HFF-Myc (cell line): ENCODE results near the gene RMND5B.

Source experiments
- DNase-seq: peaks from one replicate; pipeline ENCODE4 v3.0.0-alpha.2; 2011; ENCODE audit warnings: low read depth; ENCODE audit errors: extremely low read depth
- H3K4me3 ChIP-seq: replicated peaks from 2 replicates; pipeline ENCODE4 v1.5.1; 2011; ENCODE audit warnings: low read depth, mild to moderate bottlenecking, control low read depth, low read length
- CTCF ChIP-seq: IDR thresholded peaks from 2 replicates; pipeline ENCODE4 v1.5.1; 2012; ENCODE audit warnings: mild to moderate bottlenecking, low read depth, low read length, control low read depth; ENCODE audit errors: missing control alignments

The RMND5B gene

GRCh38 chr5:178107756-178108310 lies 23.0 kb upstream of the RMND5B start:
- no peak overlapping the region for H3K4me3 ChIP-seq
- DNase-seq, result no peak
- no peak for TF ChIP-seq CTCF

DNA sequence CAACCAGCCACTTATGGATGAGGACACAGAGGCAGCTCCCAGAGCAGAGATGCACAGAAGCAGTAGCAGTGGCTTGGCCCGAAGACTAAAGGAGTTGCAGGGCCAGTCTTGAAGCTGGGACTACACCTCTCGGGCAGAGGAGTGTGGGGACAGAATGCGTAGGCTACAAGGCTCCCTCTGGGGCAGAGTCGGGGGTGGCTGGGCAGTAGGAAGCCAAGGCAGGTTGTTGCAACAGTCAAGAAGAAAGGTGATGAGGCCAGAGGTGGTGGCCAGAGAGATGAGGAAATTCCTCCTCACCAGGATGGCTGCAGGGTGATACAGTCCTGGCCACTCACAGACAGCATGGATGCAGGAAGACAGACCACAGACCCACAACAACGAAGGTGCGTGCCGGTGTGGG lies 22.4 kb upstream of the RMND5B start:
- no peak for DNase-seq
- TF ChIP-seq CTCF, result no peak
- no peak overlapping the region for H3K4me3 ChIP-seq

DNA sequence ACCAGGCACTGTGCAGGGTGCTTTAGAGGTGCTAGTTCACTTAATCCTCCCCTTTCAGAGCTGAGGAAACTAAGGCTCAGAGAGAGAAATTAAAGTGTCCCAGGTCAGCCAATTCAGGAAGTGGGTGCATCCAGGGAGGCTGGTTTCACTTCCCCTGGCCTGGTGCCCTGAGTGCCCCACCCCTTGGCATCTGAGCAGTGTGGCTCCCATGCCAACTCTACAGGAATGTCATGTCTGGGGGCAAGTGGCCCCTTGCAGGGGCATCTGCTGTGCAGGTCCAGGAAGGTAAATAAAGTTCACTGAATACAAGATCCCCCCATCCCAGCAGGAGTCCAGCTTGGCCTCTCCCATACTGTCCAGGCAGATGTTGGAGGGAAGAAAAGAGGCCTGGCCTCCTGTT lies 21.8 kb upstream of the RMND5B start:
- no peak for DNase-seq
- no peak overlapping the region for H3K4me3 ChIP-seq
- no peak for TF ChIP-seq CTCF

GRCh38 chr5:178110511-178110910 lies 20.3 kb upstream of the RMND5B start:
- no peak overlapping the region for H3K4me3 ChIP-seq
- TF ChIP-seq CTCF, result no peak
- no peak for DNase-seq

DNA sequence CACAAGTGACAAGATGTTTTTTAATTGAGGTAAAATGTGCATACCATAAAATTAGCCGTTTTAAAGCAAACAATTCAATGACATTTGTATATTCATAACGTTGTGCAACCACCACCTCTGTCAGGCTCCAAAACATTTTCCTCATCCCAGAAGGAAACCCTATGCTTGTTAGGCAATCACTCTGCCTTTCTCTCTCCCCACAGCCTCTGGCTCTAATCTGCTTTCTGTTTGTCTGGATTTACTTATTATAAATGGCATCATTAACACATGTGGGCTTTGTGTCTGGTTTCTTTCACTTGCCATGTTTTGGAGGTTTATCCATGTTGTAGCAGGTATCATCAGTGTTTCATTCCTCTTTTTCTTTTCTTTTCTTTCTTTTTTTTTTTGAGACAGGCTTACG lies 18.9 kb upstream of the RMND5B start:
- TF ChIP-seq CTCF, result no peak
- H3K4me3 ChIP-seq, result no peak overlapping the region
- DNase-seq, result no peak

GRCh38 chr5:178112545-178112944 lies 18.3 kb upstream of the RMND5B start:
- H3K4me3 ChIP-seq, result no peak overlapping the region
- DNase-seq, result no peak
- no peak for TF ChIP-seq CTCF

DNA sequence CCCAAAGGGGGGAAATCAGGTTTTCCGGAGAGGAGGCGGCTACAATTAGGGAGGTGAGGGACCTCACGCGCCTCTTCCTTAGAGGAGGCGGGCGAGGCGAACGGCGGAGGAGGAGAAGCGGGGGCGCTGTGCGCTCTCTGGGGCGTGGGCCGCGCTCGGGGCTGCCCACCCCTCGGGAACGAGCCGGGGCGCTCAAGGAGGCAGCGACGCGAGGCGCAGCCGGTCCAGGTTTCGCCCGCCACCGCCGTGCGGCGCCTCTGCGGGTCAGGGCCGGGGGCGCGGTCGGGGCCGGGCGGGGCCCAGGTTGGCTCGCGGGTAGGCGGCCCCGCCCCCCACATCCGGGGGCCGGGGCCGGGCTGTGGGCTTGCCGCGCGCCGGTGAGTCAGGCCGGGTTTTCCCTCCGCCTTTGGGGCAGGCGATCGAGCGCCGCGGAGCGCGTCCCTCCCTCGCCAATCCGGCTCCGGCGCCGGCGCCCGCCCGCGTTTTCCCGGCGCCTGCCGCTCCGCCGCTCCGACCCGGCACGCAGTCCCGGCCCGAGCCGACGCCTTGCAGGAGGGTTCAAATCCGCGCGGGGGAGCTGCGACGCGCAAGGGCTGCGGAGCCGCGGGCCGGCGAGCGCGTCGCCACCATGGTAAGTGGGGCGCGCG lies 17.6 kb upstream of the RMND5B start, which contains the start of gene N4BP3:
Gene N4BP3 (plus strand): TSS at position 392 of the 647 bp plus-strand sequence. CDS start 6,052 bp downstream, outside the sequence.
- H3K4me3 ChIP-seq, result peak within 1 kb of the TSS; percentile 46
- no peak for DNase-seq

More for the DNA sequence above, 17.6 kb upstream of the RMND5B start, which contains the start of gene N4BP3:
- TF ChIP-seq CTCF, result no peak
